Loucy (cell line): ENCODE results near the gene SGSM2.

Experiments
- EZH2phosphoT487 ChIP-seq: fragments of 200-600 bp; IDR thresholded peaks from 2 replicates; pipeline ENCODE4 v1.6.1; 2018; ENCODE audit warnings: antibody characterized with exemption, mild to moderate bottlenecking, moderate library complexity, borderline replicate concordance
- TF ChIP-seq, protein P1 (sequence below): fragments of 200-600 bp; sonication (generic); conservative IDR thresholded peaks from 2 replicates; pipeline ENCODE4 v1.5.1; 2014; ENCODE audit warnings: mild to moderate bottlenecking, antibody characterized with exemption, low read length

DNA sequence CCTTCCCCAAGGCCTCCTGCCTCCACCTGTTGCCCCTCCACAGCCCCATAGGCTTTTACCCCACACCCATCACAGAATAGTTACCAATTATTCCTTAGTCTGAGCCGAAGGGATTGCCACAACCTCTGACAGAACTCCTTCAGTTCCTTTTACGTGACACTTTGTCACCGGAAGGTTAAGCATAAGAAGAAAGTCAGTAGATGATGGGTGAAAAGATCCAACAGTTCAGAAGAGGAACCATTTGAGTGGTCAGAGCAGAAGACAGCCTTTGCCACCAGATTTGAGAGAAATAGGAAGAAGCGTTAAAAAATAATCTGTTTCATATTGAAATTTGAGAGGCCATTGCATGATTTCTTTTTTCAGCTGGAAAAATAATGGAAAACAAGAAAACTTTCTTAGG lies 32.4 kb upstream of the SGSM2 start:
- TF ChIP-seq, protein P1, sequence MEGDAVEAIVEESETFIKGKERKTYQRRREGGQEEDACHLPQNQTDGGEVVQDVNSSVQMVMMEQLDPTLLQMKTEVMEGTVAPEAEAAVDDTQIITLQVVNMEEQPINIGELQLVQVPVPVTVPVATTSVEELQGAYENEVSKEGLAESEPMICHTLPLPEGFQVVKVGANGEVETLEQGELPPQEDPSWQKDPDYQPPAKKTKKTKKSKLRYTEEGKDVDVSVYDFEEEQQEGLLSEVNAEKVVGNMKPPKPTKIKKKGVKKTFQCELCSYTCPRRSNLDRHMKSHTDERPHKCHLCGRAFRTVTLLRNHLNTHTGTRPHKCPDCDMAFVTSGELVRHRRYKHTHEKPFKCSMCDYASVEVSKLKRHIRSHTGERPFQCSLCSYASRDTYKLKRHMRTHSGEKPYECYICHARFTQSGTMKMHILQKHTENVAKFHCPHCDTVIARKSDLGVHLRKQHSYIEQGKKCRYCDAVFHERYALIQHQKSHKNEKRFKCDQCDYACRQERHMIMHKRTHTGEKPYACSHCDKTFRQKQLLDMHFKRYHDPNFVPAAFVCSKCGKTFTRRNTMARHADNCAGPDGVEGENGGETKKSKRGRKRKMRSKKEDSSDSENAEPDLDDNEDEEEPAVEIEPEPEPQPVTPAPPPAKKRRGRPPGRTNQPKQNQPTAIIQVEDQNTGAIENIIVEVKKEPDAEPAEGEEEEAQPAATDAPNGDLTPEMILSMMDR: no peak
- no peak for TF ChIP-seq EZH2phosphoT487
